Measurements from ENCODE around the gene GAP43. TPM values are rescaled to one million over a fixed set of nuclear protein-coding genes. Genes with fewer than 3 reads are reported as not detected.
A peak's percentile ranks its signal among the peaks of the same experiment; 100 is the strongest.

The GAP43 gene
- total RNA-seq, 1 donor from 2014 or later, result 16.1 TPM

- Mint-ChIP-seq H3K27ac (ENCODE audit: unreplicated experiment) (no peak overlapping the region), H3K27me3 (ENCODE audit: unreplicated experiment) (peaks cover 2% of the 10 kb centered on the region), H3K4me1 (ENCODE audit: unreplicated experiment) (peaks cover 2% of the 10 kb centered on the region), H3K4me3 (ENCODE audit: unreplicated experiment) (no peak overlapping the region), H3K9me3 (ENCODE audit: unreplicated experiment) (no peaks in the 10 kb centered on the region), H3K36me3 (ENCODE audit: low read depth, unreplicated experiment) (no peaks in the 10 kb centered on the region)
- TF ChIP-seq, protein P1, sequence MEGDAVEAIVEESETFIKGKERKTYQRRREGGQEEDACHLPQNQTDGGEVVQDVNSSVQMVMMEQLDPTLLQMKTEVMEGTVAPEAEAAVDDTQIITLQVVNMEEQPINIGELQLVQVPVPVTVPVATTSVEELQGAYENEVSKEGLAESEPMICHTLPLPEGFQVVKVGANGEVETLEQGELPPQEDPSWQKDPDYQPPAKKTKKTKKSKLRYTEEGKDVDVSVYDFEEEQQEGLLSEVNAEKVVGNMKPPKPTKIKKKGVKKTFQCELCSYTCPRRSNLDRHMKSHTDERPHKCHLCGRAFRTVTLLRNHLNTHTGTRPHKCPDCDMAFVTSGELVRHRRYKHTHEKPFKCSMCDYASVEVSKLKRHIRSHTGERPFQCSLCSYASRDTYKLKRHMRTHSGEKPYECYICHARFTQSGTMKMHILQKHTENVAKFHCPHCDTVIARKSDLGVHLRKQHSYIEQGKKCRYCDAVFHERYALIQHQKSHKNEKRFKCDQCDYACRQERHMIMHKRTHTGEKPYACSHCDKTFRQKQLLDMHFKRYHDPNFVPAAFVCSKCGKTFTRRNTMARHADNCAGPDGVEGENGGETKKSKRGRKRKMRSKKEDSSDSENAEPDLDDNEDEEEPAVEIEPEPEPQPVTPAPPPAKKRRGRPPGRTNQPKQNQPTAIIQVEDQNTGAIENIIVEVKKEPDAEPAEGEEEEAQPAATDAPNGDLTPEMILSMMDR (IDR thresholded peaks at IDR 0.05; ENCODE audit: unreplicated experiment), result no peak
- DNase-seq (ENCODE audit: low spot score), result no peak
Observed at GRCh38 chr3:115691964-115692363, 68.7 kb downstream of the GAP43 start.

- H3K9me3 Mint-ChIP-seq (ENCODE audit: unreplicated experiment), result no peaks in the 10 kb centered on the region
- DNase-seq (ENCODE audit: low spot score), result peak; percentile 83
- H3K4me1 Mint-ChIP-seq (ENCODE audit: unreplicated experiment), result peaks cover 2% of the 10 kb centered on the region
- H3K27ac Mint-ChIP-seq (ENCODE audit: unreplicated experiment), result no peak overlapping the region
- H3K36me3 Mint-ChIP-seq (ENCODE audit: low read depth, unreplicated experiment), result no peaks in the 10 kb centered on the region
- no peak overlapping the region for H3K4me3 Mint-ChIP-seq (ENCODE audit: unreplicated experiment)
- TF ChIP-seq, protein P1 (IDR thresholded peaks at IDR 0.05; ENCODE audit: unreplicated experiment), result peak; percentile 75
- peaks cover 2% of the 10 kb centered on the region for H3K27me3 Mint-ChIP-seq (ENCODE audit: unreplicated experiment)
Observed at GRCh38 chr3:115692887-115693524, 69.7 kb downstream of the GAP43 start.

DNA sequence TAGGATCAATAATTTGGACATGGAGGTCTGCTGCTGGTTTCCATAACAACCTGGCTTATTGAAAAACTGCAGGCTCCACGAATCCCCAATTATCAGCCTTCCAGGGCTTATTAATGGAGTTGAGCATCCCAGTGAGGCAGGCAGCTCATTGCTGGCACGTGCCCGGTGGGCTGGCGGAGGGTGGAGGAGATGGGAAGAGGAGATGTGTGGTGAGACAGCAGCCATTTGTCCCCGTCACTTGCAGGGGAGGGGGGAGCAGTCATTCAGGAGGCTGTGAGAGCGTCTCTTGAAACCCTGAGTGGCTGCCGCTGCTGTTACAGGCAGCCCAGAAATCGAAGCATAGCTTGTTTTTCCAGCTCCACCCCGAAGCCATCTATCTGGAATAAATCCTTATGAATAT is 70.6 kb downstream of the GAP43 start:
- TF ChIP-seq, protein P1 (IDR thresholded peaks at IDR 0.05; ENCODE audit: unreplicated experiment), result no peak
- Mint-ChIP-seq H3K4me3 (ENCODE audit: unreplicated experiment) (no peak overlapping the region), H3K9me3 (ENCODE audit: unreplicated experiment) (no peaks in the 10 kb centered on the region), H3K27me3 (ENCODE audit: unreplicated experiment) (peaks cover 2% of the 10 kb centered on the region), H3K36me3 (ENCODE audit: low read depth, unreplicated experiment) (no peaks in the 10 kb centered on the region), H3K4me1 (ENCODE audit: unreplicated experiment) (peaks cover 2% of the 10 kb centered on the region), H3K27ac (ENCODE audit: unreplicated experiment) (no peak overlapping the region)
- no peak for DNase-seq (ENCODE audit: low spot score)

DNA sequence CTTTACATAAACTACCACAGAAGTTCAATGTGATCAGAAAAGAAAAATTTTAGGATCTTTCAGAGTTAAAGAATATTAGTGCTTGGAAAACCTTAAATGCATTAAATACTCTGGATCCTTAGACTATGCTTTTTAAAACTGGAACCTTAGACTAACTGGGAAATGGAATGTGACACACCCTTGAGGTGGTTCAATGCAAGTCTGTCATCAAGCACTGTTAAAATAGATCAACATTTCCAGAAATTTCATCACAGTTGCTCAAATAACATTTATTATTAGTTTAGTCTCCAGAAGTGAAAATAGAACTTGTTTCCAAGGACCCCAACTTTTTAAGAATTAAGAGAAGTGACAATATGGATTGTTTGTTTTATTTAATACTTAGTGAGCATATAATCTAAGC is 71.8 kb downstream of the GAP43 start:
- no peak for DNase-seq (ENCODE audit: low spot score)
- no peaks in the 10 kb centered on the region for H3K9me3 Mint-ChIP-seq (ENCODE audit: unreplicated experiment)
- no peak overlapping the region for H3K27ac Mint-ChIP-seq (ENCODE audit: unreplicated experiment)
- peaks cover 6% of the 10 kb centered on the region for H3K4me1 Mint-ChIP-seq (ENCODE audit: unreplicated experiment)
- H3K4me3 Mint-ChIP-seq (ENCODE audit: unreplicated experiment), result no peak overlapping the region
- TF ChIP-seq, protein P1 (IDR thresholded peaks at IDR 0.05; ENCODE audit: unreplicated experiment), result no peak
- peaks cover 2% of the 10 kb centered on the region for H3K27me3 Mint-ChIP-seq (ENCODE audit: unreplicated experiment)
- no peaks in the 10 kb centered on the region for H3K36me3 Mint-ChIP-seq (ENCODE audit: low read depth, unreplicated experiment)

DNA sequence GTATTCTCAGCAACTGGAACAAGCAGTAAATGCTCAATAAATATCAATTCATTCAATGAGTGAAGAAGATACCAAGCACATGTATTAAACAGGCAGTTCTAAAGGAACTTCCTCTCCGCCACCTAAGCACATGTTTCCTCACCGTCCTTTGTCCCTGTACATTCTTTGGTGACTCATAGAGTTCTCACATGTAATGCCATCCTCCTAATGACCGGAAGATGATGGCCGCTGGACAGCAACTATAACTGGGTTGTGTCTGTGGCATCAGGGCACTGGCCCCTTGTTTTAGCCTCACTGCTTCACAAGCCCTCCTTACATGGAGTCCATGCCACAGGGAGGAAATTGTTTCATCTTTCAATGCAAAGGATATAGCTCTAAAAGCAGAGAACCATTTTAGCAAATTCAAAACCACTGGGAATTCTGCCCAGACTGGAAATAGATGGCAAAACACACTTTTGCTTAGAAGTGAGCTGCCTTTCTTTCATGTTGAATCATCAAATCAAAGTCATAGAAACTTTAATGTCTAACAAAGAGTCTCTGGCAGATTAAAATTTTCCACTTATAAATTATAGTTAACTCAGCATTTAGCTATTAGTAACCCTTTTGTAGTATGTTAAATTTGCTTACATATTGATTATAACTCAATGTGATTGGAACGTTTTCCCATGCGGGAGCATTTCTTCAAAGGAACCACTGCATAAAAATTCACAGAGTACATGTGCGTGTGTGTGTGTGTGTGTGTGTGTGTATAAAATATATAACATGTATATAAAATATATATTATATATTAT is 74.1 kb downstream of the GAP43 start:
- Mint-ChIP-seq H3K27ac (ENCODE audit: unreplicated experiment) (no peak overlapping the region), H3K36me3 (ENCODE audit: low read depth, unreplicated experiment) (no peaks in the 10 kb centered on the region), H3K27me3 (ENCODE audit: unreplicated experiment) (peaks cover 2% of the 10 kb centered on the region), H3K4me1 (ENCODE audit: unreplicated experiment) (peaks cover 4% of the 10 kb centered on the region), H3K4me3 (ENCODE audit: unreplicated experiment) (no peak overlapping the region), H3K9me3 (ENCODE audit: unreplicated experiment) (no peaks in the 10 kb centered on the region)
- TF ChIP-seq, protein P1 (IDR thresholded peaks at IDR 0.05; ENCODE audit: unreplicated experiment), result no peak
- no peak for DNase-seq (ENCODE audit: low spot score)

Measured in endothelial cell (in vitro differentiated cells).